NCI-H82 (cell line): ENCODE data around the gene SLC9A9.
A peak's percentile ranks its signal among the peaks of the same experiment; 100 is the strongest.
"Not testable (repeated sequence)": the region's sequence is repeated elsewhere in the genome, so short reads cannot be mapped to it uniquely, and the experiment has no call there.

ENCODE experiments used
- DNase-seq: peaks from one replicate; lab custom pipeline; 2025; lab: John Stamatoyannopoulos, UW

SLC9A9 gene

GRCh38 chr3:143450632-143451031 lies 397.6 kb downstream of the SLC9A9 start:
- DNase-seq = peak; percentile 35

- no peak for DNase-seq
Observed at GRCh38 chr3:143447491-143447890, 400.8 kb downstream of the SLC9A9 start.

- no peak for DNase-seq
Observed at GRCh38 chr3:143445118-143445517, 403.1 kb downstream of the SLC9A9 start.

GRCh38 chr3:143443851-143444331 lies 404.4 kb downstream of the SLC9A9 start:
- DNase-seq = no peak

GRCh38 chr3:143442814-143443447 lies 405.3 kb downstream of the SLC9A9 start:
- DNase-seq = no peak

GRCh38 chr3:143441516-143442171 lies 406.6 kb downstream of the SLC9A9 start:
- DNase-seq = no peak

- DNase-seq = no peak
Observed at GRCh38 chr3:143439817-143440216, 408.5 kb downstream of the SLC9A9 start.

GRCh38 chr3:143437405-143437804 lies 410.9 kb downstream of the SLC9A9 start:
- no peak for DNase-seq

GRCh38 chr3:143436231-143436930 lies 411.9 kb downstream of the SLC9A9 start:
- no peak for DNase-seq

- peak; percentile 40 for DNase-seq
Observed at GRCh38 chr3:143433787-143434378, 414.4 kb downstream of the SLC9A9 start.

- not testable (repeated sequence) for DNase-seq
Observed at GRCh38 chr3:143431298-143431697, 417.0 kb downstream of the SLC9A9 start.

- no peak for DNase-seq
Observed at GRCh38 chr3:143430568-143430967, 417.7 kb downstream of the SLC9A9 start.

GRCh38 chr3:143429628-143430514 lies 418.4 kb downstream of the SLC9A9 start:
- no peak for DNase-seq

GRCh38 chr3:143428294-143428693 lies 420.0 kb downstream of the SLC9A9 start:
- DNase-seq = no peak

- DNase-seq = no peak
Observed at GRCh38 chr3:143427631-143428030, 420.6 kb downstream of the SLC9A9 start.

- no peak for DNase-seq
Observed at GRCh38 chr3:143424874-143425273, 423.4 kb downstream of the SLC9A9 start.

- no peak for DNase-seq
Observed at GRCh38 chr3:143421556-143421955, 426.7 kb downstream of the SLC9A9 start.

GRCh38 chr3:143419611-143420010 lies 428.7 kb downstream of the SLC9A9 start:
- no peak for DNase-seq

GRCh38 chr3:143418391-143418790 lies 429.9 kb downstream of the SLC9A9 start:
- no peak for DNase-seq

GRCh38 chr3:143416229-143416628 lies 432.0 kb downstream of the SLC9A9 start:
- no peak for DNase-seq

- DNase-seq = peak; percentile 82
Observed at GRCh38 chr3:143414571-143415253, 433.6 kb downstream of the SLC9A9 start.
